ENCODE measurements around the gene SEC31B.

SEC31B gene

DNA sequence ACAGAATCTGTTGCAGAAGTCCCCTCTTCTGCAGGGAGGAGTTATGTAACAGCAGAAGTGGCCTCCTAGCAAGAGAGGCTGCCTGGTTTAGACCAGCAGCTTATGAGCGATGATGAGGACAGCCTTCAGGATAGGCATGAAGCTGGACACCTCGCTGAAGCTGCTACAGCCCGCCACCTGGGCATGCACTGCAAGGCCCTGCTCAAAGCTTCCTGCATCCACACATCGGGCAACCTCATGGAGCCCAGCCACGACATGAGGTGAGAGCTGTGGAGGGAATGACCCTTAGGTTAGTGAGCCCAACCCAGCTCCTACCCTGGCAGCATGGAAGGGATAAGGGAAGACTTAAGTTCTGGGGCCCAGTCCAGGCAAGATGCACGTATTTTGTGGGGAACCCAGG is 32.1 kb downstream of the SEC31B start:
- H3K9ac ChIP-seq (ENCODE audit: low read length) = no peak overlapping the region
- H3K4me3 ChIP-seq (ENCODE audit: low read length) = no peak overlapping the region
- peaks cover 7% of the 10 kb centered on the region for H3K4me1 ChIP-seq (ENCODE audit: control insufficient read depth, insufficient read depth, low read length)
- H3K36me3 ChIP-seq (ENCODE audit: control insufficient read depth, insufficient read depth, low read length) = peaks cover 5% of the 10 kb centered on the region
- H3K9me3 ChIP-seq (ENCODE audit: control insufficient read depth, low read length) = no peaks in the 10 kb centered on the region
- peaks cover 8% of the 10 kb centered on the region for H3K27me3 ChIP-seq (ENCODE audit: control insufficient read depth, insufficient read depth, low read length)

DNA sequence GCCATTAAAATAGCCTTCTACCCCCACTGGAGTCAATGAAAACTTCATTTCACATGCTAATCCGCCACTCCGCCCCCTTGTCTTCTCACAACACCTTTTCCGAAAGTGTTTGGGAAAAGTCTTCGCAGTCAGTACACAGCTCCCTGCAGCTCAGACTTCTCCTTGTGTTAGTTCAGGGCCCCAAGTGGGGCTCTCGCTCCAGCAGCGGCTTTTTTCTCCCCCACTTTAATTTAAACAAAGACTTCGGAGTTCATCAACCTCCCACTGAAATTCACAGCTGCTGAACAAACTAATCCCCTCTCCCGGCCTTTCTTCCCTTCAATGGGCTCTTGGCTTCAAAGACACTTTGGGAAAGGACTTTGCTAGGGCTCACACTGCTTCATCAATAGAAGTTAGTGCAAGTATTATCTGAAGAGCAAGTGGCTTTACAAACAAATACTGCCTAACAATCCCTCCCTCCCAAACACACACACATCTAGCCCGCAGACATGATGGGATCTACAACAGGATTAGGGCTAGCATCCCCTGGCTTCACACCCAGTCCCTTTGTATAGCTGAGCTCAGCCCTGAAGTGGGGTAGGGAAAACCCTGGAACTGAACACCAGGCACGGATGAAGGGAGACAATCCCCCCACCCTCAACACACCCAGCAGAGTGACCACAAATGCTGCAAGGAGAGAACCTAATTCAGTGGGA is 33.7 kb downstream of the SEC31B start:
- no peaks in the 10 kb centered on the region for H3K9me3 ChIP-seq (ENCODE audit: control insufficient read depth, low read length)
- H3K27me3 ChIP-seq (ENCODE audit: control insufficient read depth, insufficient read depth, low read length) = peaks cover 15% of the 10 kb centered on the region
- peaks cover 16% of the 10 kb centered on the region for H3K4me1 ChIP-seq (ENCODE audit: control insufficient read depth, insufficient read depth, low read length)
- no peak overlapping the region for H3K9ac ChIP-seq (ENCODE audit: low read length)
- no peak overlapping the region for H3K4me3 ChIP-seq (ENCODE audit: low read length)
- H3K36me3 ChIP-seq (ENCODE audit: control insufficient read depth, insufficient read depth, low read length) = peaks cover 5% of the 10 kb centered on the region

DNA sequence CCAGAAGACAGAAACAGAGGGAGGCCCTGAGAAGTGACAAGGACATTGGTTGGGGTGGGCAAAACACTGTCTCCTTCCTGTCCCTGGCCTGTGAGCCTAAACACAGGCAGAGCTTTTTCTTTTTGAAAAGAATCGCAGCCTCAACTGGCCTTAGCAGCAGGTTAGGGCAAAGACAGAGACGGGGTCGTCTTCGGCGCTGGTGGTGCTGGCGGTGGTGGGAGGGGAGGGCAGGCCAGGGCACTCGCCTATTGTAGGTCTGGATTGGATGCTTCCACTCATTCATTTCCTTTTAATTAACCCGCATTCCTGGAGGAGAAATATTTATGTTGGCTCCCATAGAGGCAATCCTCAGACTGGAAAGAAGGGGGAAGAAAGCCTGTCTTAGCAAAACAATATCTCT is 34.3 kb downstream of the SEC31B start:
- no peak overlapping the region for H3K9ac ChIP-seq (ENCODE audit: low read length)
- H3K4me3 ChIP-seq (ENCODE audit: low read length) = no peak overlapping the region
- H3K9me3 ChIP-seq (ENCODE audit: control insufficient read depth, low read length) = no peaks in the 10 kb centered on the region
- H3K4me1 ChIP-seq (ENCODE audit: control insufficient read depth, insufficient read depth, low read length) = peaks cover 16% of the 10 kb centered on the region
- peaks cover 5% of the 10 kb centered on the region for H3K36me3 ChIP-seq (ENCODE audit: control insufficient read depth, insufficient read depth, low read length)
- H3K27me3 ChIP-seq (ENCODE audit: control insufficient read depth, insufficient read depth, low read length) = peaks cover 18% of the 10 kb centered on the region

DNA sequence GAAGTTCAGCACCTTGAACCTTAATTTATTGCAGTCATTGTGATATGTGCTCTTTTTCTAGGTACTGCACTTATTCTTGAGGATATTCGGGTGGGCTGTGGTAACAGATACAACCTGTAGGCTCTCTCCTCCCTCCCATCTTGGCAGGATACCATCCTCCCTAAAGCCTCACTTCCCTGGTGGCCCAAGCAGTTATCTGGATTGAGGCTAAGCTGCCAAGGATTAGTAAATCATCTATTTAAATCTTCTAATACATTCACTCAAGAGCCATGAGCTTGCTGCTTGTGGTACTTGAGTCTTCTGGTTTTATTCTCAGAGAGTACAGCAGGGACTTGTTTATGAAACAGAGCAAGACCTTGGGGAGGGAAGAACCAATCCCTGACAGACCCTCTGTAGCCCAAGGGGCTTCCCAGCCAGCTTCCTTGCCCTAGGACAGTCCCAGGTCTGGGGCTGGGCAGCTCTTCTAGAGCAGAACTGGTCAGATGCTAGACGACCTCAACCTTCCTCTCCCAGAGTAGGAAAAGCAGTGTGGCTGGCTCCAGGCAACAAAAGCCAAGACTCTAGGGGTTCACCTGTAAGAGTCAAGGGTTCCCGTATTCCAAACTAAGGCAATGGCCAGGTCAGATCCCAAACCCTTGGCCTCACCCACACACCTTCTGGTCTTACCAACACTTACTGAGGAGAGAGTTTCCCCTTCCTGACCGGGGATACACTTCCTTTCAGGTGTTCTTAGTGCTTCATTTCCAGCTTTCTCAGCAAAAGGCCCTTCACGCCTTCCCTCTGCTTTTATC is 35.6 kb downstream of the SEC31B start:
- Histone ChIP-seq H3K4me1 (ENCODE audit: control insufficient read depth, insufficient read depth, low read length) (peaks cover 16% of the 10 kb centered on the region), H3K9ac (ENCODE audit: low read length) (no peak overlapping the region), H3K9me3 (ENCODE audit: control insufficient read depth, low read length) (no peaks in the 10 kb centered on the region), H3K4me3 (ENCODE audit: low read length) (no peak overlapping the region), H3K27me3 (ENCODE audit: control insufficient read depth, insufficient read depth, low read length) (peaks cover 27% of the 10 kb centered on the region), H3K36me3 (ENCODE audit: control insufficient read depth, insufficient read depth, low read length) (peaks cover 1% of the 10 kb centered on the region)

DNA sequence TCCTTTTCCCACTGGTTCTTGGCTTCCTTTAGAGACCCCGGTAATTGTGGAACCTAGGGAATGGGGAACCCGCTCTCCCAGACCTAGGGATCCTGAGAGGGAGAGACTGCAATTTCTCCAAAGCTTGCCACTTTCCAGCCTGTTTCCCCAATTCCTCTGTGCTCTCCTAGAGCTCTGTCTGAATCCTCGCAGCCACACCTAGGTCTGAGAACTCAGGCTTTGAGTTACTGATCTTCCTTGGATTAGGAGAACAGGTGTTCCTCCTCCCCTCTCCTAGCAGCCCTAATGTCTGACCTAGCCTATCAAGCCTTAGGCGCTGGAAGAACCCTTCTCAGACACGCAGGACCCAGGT is 36.9 kb downstream of the SEC31B start:
- Histone ChIP-seq H3K36me3 (ENCODE audit: control insufficient read depth, insufficient read depth, low read length) (no peaks in the 10 kb centered on the region), H3K27me3 (ENCODE audit: control insufficient read depth, insufficient read depth, low read length) (peaks cover 31% of the 10 kb centered on the region), H3K9ac (ENCODE audit: low read length) (no peak overlapping the region), H3K9me3 (ENCODE audit: control insufficient read depth, low read length) (no peaks in the 10 kb centered on the region), H3K4me1 (ENCODE audit: control insufficient read depth, insufficient read depth, low read length) (peaks cover 16% of the 10 kb centered on the region), H3K4me3 (ENCODE audit: low read length) (no peak overlapping the region)

DNA sequence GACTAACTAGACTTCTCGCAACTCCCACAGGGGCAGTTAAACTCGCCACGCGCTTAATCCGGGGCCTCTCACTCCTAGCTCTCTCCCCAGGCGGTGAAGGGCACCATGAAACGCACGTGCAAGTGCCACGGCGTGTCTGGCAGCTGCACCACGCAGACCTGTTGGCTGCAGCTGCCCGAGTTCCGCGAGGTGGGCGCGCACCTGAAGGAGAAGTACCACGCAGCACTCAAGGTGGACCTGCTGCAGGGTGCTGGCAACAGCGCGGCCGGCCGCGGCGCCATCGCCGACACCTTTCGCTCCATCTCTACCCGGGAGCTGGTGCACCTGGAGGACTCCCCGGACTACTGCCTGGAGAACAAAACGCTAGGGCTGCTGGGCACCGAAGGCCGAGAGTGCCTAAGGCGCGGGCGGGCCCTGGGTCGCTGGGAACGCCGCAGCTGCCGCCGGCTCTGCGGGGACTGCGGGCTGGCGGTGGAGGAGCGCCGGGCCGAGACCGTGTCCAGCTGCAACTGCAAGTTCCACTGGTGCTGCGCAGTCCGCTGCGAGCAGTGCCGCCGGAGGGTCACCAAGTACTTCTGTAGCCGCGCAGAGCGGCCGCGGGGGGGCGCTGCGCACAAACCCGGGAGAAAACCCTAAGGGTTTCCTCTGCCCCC is 37.4 kb downstream of the SEC31B start:
- no peaks in the 10 kb centered on the region for H3K9me3 ChIP-seq (ENCODE audit: control insufficient read depth, low read length)
- peaks cover 16% of the 10 kb centered on the region for H3K4me1 ChIP-seq (ENCODE audit: control insufficient read depth, insufficient read depth, low read length)
- no peaks in the 10 kb centered on the region for H3K36me3 ChIP-seq (ENCODE audit: control insufficient read depth, insufficient read depth, low read length)
- peak overlapping the region; percentile 57 for H3K4me3 ChIP-seq (ENCODE audit: low read length)
- no peak overlapping the region for H3K9ac ChIP-seq (ENCODE audit: low read length)
- H3K27me3 ChIP-seq (ENCODE audit: control insufficient read depth, insufficient read depth, low read length) = peaks cover 31% of the 10 kb centered on the region

DNA sequence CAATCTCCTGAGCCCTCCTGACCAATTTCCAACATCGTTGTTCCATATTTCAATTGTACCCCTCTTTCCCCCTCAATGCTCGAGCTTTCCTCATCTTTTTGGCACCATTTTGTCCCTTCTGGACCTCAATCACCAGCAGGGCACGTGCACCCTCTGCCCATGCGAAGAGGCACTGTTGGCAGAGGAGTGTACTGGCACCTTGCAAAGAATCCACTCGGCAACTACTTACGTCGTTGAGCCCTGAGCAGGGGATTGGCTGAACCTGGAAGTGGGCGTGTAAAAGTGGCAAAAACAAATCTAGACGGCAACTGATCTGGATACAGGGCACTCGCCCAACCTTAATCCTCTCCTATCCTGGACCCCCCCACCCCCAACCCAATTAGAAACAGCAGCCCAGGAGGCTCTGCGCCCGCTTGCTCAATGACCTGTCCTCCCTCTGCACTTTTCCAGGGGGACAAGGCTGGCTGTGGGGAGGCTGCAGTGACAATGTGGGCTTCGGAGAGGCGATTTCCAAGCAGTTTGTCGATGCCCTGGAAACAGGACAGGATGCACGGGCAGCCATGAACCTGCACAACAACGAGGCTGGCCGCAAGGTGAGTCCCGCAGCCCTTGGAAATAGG is 38.1 kb downstream of the SEC31B start:
- H3K4me1 ChIP-seq (ENCODE audit: control insufficient read depth, insufficient read depth, low read length) = peaks cover 16% of the 10 kb centered on the region
- H3K36me3 ChIP-seq (ENCODE audit: control insufficient read depth, insufficient read depth, low read length) = no peaks in the 10 kb centered on the region
- H3K4me3 ChIP-seq (ENCODE audit: low read length) = peak overlapping the region; percentile 57
- no peaks in the 10 kb centered on the region for H3K9me3 ChIP-seq (ENCODE audit: control insufficient read depth, low read length)
- no peak overlapping the region for H3K9ac ChIP-seq (ENCODE audit: low read length)
- peaks cover 31% of the 10 kb centered on the region for H3K27me3 ChIP-seq (ENCODE audit: control insufficient read depth, insufficient read depth, low read length)

DNA sequence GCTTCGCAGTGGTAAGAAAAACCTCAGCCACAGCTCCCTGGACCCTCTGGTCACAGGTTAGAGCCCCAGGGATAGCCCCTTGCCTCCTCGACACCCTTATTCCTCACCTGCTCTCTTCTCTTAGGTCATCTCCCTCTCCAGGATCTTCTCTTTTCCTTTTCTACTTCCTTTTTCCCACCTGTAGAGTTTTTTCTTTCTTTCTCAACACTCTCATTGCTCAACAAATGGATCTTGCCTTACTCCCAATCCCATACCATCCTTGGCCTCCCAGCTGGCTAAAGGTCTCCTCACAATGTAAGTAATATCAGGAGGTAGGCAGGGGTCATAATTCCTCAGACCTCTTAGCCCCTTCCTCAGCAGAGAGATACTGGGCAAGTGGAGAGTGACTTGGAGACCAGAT is 39.7 kb downstream of the SEC31B start:
- H3K27me3 ChIP-seq (ENCODE audit: control insufficient read depth, insufficient read depth, low read length) = peaks cover 31% of the 10 kb centered on the region
- no peaks in the 10 kb centered on the region for H3K36me3 ChIP-seq (ENCODE audit: control insufficient read depth, insufficient read depth, low read length)
- H3K4me3 ChIP-seq (ENCODE audit: low read length) = no peak overlapping the region
- no peaks in the 10 kb centered on the region for H3K9me3 ChIP-seq (ENCODE audit: control insufficient read depth, low read length)
- H3K9ac ChIP-seq (ENCODE audit: low read length) = no peak overlapping the region
- peaks cover 16% of the 10 kb centered on the region for H3K4me1 ChIP-seq (ENCODE audit: control insufficient read depth, insufficient read depth, low read length)

DNA sequence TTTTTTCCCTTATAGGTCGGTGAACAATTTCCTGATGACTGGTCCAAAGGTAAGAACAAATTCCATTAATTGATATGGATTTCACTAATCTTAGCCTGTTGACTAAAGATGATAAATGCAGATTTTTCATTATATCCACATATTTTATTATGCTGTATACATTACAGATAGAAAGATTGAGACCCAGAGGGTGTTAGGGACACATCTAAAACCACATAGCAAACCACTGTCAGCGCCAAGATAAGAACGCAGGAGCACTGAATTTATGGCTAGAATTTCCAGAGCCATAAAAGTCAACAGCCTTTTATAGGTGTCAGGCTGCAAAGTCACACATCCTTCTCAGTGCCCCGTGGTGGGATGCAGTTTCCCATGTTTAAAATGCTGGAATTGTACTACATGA is 40.6 kb downstream of the SEC31B start:
- Histone ChIP-seq H3K9me3 (ENCODE audit: control insufficient read depth, low read length) (no peaks in the 10 kb centered on the region), H3K9ac (ENCODE audit: low read length) (no peak overlapping the region), H3K4me3 (ENCODE audit: low read length) (no peak overlapping the region), H3K36me3 (ENCODE audit: control insufficient read depth, insufficient read depth, low read length) (no peaks in the 10 kb centered on the region), H3K4me1 (ENCODE audit: control insufficient read depth, insufficient read depth, low read length) (peaks cover 16% of the 10 kb centered on the region), H3K27me3 (ENCODE audit: control insufficient read depth, insufficient read depth, low read length) (peaks cover 33% of the 10 kb centered on the region)

DNA sequence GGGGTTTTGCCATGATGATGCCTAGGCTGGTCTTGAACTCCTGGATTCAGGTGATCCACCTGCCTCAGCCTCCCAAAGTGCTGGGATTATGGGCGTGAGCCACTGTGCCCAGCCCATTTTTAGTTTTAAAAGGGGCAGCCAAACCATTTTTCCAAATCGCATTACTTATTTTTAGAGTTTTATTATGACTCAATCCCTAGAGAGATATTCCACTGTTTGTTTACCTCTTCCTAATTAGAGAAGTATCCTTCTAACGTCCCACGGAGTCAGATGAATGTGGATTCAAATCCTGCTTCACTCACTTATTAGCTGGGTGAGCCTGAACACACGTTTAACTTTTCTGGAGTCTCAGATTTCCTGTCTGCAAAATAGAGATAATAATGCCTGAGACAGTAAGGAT is 41.7 kb downstream of the SEC31B start:
- Histone ChIP-seq H3K9me3 (ENCODE audit: control insufficient read depth, low read length) (no peaks in the 10 kb centered on the region), H3K27me3 (ENCODE audit: control insufficient read depth, insufficient read depth, low read length) (peaks cover 29% of the 10 kb centered on the region), H3K4me1 (ENCODE audit: control insufficient read depth, insufficient read depth, low read length) (peaks cover 12% of the 10 kb centered on the region), H3K4me3 (ENCODE audit: low read length) (no peak overlapping the region), H3K36me3 (ENCODE audit: control insufficient read depth, insufficient read depth, low read length) (no peaks in the 10 kb centered on the region), H3K9ac (ENCODE audit: low read length) (no peak overlapping the region)

DNA sequence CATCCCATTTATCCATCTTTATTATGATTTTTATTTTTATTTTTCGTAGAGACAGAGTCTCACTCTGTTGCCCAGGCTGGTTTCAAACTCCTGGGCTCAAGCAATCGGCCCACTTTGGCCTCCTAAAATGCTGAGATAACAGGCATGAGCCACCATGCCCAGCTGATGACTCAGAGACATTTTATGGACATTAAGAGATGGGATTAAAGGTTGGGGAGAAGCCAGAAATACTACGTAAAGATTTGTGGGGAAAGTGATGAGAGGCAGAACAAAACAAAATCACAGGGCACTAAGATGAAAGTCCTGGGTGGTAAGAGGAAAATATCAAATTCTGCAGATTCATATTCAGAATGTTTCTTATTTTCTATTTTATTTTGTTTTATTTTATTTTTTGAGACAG is 49.3 kb downstream of the SEC31B start:
- H3K4me1 ChIP-seq (ENCODE audit: control insufficient read depth, insufficient read depth, low read length) = no peaks in the 10 kb centered on the region
- no peak overlapping the region for H3K9ac ChIP-seq (ENCODE audit: low read length)
- no peaks in the 10 kb centered on the region for H3K9me3 ChIP-seq (ENCODE audit: control insufficient read depth, low read length)
- H3K36me3 ChIP-seq (ENCODE audit: control insufficient read depth, insufficient read depth, low read length) = no peaks in the 10 kb centered on the region
- peaks cover 2% of the 10 kb centered on the region for H3K27me3 ChIP-seq (ENCODE audit: control insufficient read depth, insufficient read depth, low read length)
- H3K4me3 ChIP-seq (ENCODE audit: low read length) = no peak overlapping the region

DNA sequence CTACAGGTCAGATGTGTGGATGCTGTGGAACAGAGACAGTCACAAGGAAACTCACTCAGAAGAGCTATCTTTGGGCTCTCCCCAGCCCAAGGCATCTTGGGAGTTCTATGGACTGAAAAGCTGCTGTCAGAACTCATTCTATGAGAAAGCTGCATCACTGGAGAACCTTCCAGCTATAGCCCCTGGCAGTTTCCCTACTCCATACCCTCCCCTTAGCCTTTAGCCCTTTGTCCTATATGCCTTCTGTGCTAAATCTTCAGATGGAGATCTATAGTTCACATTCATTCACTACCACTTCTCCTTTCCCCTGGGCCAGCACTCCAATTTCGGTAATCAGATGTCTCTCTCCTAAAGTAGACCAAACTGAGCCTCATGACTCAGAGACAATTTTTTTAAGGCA is 49.9 kb downstream of the SEC31B start:
- Histone ChIP-seq H3K4me3 (ENCODE audit: low read length) (no peak overlapping the region), H3K36me3 (ENCODE audit: control insufficient read depth, insufficient read depth, low read length) (no peaks in the 10 kb centered on the region), H3K9me3 (ENCODE audit: control insufficient read depth, low read length) (no peaks in the 10 kb centered on the region), H3K9ac (ENCODE audit: low read length) (no peak overlapping the region), H3K4me1 (ENCODE audit: control insufficient read depth, insufficient read depth, low read length) (no peaks in the 10 kb centered on the region), H3K27me3 (ENCODE audit: control insufficient read depth, insufficient read depth, low read length) (peaks cover 2% of the 10 kb centered on the region)
